AG09309 (cell line): ENCODE results near the gene RIN3.

ENCODE experiments used
- DNase-seq: peaks from one replicate; pipeline ENCODE4 v3.0.0-alpha.2; 2010; ENCODE audit warnings: low read depth
- H3K4me3 ChIP-seq: 2 replicates; pipeline ENCODE4 v1.5.1; 2011; ENCODE audit warnings: mild to moderate bottlenecking, low read depth, low read length, moderate library complexity; ENCODE audit not compliant: control insufficient read depth
- TF ChIP-seq, protein P1 (sequence below): IDR thresholded peaks from 2 replicates; pipeline ENCODE4 v1.5.1; 2011; ENCODE audit warnings: mild to moderate bottlenecking, low read depth, low read length, inconsistent platforms; ENCODE audit not compliant: insufficient read depth, control insufficient read depth; ENCODE audit errors: missing control alignments

Gene RIN3, protein sequence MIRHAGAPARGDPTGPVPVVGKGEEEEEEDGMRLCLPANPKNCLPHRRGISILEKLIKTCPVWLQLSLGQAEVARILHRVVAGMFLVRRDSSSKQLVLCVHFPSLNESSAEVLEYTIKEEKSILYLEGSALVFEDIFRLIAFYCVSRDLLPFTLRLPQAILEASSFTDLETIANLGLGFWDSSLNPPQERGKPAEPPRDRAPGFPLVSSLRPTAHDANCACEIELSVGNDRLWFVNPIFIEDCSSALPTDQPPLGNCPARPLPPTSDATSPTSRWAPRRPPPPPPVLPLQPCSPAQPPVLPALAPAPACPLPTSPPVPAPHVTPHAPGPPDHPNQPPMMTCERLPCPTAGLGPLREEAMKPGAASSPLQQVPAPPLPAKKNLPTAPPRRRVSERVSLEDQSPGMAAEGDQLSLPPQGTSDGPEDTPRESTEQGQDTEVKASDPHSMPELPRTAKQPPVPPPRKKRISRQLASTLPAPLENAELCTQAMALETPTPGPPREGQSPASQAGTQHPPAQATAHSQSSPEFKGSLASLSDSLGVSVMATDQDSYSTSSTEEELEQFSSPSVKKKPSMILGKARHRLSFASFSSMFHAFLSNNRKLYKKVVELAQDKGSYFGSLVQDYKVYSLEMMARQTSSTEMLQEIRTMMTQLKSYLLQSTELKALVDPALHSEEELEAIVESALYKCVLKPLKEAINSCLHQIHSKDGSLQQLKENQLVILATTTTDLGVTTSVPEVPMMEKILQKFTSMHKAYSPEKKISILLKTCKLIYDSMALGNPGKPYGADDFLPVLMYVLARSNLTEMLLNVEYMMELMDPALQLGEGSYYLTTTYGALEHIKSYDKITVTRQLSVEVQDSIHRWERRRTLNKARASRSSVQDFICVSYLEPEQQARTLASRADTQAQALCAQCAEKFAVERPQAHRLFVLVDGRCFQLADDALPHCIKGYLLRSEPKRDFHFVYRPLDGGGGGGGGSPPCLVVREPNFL

DNA sequence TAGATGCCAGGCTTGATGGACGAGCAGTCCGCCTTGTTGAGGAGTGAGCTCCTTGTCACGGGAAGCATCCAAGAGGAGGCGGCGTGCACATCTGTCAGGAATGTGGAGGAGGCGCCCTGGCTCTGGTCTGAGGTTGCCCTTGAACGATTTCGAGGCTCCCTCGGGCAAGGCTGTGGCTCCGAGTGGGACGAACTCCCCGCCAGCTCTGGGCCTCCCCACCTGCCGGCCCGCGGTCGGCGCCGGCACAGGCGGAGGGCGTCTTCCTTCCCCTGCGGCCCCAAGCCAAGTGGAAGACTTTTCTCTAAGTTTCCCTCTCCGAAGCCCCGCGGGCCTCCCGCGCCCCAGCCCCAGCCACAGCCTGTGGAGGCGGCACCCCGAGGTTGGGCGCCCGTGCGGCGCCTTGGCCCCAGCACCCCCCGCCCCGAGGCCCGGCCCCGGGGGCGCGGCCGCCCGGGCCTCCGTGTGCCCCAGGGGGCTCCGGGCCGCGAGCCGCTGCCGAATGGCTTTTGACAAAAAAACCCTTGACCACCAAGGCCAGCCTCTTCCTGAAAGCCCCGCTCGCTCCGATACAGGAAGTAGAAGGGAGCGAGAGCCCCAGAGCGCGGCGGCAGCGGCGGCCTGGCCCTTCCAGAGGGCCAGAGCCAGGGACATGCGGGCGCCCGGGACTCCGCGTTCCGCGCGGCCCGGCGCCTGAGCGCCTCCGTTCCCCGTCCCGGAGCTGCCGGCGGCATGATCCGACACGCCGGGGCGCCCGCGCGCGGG lies at the start of gene RIN3:
TSS of gene RIN3 (plus strand) at position 578 of the 762 bp plus-strand sequence. CDS start at position 730, 152 bp downstream.
- TF ChIP-seq, protein P1, sequence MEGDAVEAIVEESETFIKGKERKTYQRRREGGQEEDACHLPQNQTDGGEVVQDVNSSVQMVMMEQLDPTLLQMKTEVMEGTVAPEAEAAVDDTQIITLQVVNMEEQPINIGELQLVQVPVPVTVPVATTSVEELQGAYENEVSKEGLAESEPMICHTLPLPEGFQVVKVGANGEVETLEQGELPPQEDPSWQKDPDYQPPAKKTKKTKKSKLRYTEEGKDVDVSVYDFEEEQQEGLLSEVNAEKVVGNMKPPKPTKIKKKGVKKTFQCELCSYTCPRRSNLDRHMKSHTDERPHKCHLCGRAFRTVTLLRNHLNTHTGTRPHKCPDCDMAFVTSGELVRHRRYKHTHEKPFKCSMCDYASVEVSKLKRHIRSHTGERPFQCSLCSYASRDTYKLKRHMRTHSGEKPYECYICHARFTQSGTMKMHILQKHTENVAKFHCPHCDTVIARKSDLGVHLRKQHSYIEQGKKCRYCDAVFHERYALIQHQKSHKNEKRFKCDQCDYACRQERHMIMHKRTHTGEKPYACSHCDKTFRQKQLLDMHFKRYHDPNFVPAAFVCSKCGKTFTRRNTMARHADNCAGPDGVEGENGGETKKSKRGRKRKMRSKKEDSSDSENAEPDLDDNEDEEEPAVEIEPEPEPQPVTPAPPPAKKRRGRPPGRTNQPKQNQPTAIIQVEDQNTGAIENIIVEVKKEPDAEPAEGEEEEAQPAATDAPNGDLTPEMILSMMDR, result no peak
- H3K4me3 ChIP-seq, result peak within 1 kb of the TSS; percentile 80
- DNase-seq, result no peak

DNA sequence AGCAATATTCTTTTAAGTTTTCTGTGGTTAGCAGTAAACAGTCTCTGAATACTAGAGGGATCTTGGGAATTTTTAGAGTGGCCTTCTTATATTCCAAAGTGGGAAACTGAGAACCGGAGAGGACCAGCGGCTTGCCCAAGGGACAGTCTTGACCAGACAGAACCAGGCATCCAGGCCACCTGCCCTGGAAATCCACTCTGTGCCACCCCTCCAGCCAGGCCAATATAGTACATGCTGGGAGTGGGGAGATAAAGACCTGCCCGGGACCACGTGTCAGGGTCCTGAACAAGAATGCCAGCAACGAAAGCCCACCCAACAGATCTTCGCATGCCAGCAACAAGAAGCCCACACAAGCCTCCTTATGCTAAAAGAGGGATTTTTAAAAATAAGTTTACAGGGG lies 49.4 kb upstream of the RIN3 start:
- no peak for DNase-seq
- TF ChIP-seq, protein P1, result no peak
- H3K4me3 ChIP-seq, result no peak overlapping the region

DNA sequence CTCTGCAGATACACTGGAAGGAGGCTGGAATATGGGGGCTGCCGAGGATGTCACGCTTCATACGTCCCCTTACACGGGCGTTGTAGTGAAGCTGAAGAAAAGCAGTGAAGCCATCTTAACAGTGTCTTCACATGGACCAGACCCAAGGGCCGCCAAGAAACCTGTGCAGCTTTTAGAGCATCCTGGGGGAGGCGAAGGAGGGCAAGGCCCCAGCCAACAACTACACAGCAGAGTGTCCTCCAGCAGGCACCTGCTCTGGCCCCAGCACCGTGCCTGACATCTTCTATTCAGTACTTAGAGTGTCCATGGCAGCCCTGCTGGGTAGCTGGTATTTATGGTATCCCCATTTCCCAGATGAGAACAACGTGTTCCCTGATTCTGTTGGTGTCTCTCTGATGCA lies 48.9 kb upstream of the RIN3 start:
- no peak for DNase-seq
- TF ChIP-seq, protein P1, result no peak
- H3K4me3 ChIP-seq, result no peak overlapping the region

DNA sequence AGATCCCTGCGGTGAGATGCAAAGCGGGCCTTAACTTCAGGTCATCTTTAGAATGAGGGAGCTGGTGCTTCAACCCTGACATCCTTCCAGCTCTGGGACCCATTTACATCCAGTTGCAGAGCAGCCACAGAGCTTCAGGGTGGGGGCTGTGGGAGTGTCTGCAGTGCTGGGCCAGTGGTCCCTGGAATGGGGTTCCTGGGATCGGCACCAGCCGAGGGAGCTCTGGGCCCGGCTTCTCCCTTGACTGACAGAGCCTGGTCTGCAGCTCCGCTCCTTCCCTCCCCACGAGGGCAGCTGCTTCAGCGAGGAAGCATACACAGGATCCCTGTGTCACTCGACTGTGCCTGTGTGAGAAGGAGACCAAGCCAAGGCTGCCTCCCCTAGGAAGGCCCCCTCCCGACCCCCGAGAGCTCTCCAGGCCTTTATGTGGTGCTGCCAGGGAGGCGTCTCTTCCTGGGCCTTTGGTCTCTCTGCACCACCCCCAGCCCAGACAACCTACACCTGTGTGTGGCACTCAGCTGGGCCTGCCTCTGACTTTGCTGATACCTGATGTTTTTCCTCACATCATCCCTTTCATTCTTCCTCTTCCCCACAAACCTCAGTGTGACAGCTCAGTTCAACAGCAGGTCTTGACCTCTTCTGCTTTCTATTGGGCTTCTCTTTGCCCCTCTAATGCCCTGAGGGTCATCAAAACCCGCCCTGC lies 48.1 kb upstream of the RIN3 start:
- no peak for DNase-seq
- H3K4me3 ChIP-seq, result no peak overlapping the region
- TF ChIP-seq, protein P1, result no peak

DNA sequence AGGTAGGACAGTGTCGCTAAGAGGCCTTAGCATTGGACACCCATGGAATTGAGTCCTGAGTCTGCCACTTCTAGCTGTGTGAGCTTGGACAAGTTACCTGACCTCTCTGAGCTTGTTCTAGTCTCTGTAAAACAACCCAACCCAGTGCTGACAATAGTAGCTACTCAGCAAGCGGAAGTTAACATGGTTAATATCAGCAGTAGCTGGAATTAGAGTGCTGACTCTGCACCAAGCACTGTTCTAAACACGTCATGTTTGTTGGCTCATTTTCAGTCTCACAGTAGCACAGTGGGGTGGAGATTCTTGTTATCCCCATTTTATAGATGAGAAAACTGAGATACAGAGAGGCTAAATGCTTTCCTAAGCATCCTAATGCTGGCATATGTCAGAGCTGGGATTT lies 47.5 kb upstream of the RIN3 start:
- no peak for DNase-seq
- TF ChIP-seq, protein P1, result no peak
- H3K4me3 ChIP-seq, result no peak overlapping the region

DNA sequence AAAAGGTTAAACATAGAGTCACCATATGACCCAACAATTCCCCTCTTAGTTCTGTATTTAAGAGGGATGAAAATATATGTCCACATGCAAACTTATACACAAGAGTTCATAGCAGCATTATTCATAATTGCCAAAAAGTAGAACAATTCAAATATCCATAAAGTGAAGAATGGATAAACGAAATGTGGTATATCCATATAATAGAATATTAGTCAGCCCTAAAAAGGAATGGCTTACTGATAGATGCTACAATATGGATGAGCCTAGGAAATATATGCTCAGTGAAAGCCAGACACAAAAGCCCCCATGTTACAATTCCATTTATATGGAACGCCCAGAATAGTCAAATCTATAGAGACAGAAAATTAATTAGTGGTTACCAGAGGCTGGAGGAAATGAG lies 44.1 kb upstream of the RIN3 start:
- H3K4me3 ChIP-seq, result no peak overlapping the region
- TF ChIP-seq, protein P1, result no peak
- DNase-seq, result no peak
